NOMO-1 treated with DMSO at 0.1 percent for 48 hours (cell line): ENCODE data around the gene HOXC5.

Source experiments
- DNase-seq: peaks from one replicate; lab custom pipeline; 2025; ENCODE audit not compliant: unreplicated experiment; lab: John Stamatoyannopoulos, UW

HOXC5 gene

DNA sequence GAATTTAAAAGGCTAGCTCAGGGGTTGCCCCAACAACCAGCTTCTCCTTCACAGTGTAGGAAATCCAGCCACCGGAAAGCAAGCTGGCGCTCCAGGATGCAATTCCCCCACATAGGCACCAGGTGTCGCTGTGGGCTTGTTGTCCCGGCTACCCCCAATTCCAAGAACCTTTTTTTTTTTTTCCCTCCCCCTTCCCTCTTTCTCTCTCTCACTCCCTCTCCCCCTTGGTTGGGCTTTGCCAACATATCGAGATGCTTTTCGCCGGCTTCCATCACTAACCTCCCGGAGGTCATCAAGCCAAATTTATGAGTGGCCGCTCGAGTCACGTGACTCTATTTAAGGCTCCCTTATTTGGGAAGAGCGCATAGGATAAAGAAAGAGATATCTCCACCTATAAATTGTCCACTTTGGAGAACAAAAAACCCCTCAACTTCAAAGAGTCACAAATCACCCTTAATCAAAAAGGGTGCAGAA is at the start of gene HOXC5:
TSS of gene HOXC5 (plus strand) at position 424 of the 474 bp plus-strand sequence. CDS start 73 bp downstream, outside the sequence.
- DNase-seq = peak; percentile 51

GRCh38 chr12:53983568-53983949 is 49.3 kb upstream of the HOXC5 start:
- DNase-seq = peak; percentile 28

- no peak for DNase-seq
These were observed 48.8 kb upstream of the HOXC5 start for GRCh38 chr12:53983950-53984572.

GRCh38 chr12:53984901-53985691 is 47.8 kb upstream of the HOXC5 start, which contains the start of gene HOXC10:
TSS of gene HOXC10 (plus strand) at chr12:53985146. CDS start at chr12:53985260, 114 bp downstream.
- peak; percentile 82 for DNase-seq

DNA sequence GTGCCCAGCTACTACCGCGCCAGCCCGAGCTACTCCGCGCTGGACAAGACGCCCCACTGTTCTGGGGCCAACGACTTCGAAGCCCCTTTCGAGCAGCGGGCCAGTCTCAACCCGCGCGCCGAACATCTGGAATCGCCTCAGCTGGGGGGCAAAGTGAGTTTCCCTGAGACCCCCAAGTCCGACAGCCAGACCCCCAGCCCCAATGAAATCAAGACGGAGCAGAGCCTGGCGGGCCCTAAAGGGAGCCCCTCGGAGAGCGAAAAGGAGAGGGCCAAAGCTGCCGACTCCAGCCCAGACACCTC is 47.2 kb upstream of the HOXC5 start:
- DNase-seq = no peak

DNA sequence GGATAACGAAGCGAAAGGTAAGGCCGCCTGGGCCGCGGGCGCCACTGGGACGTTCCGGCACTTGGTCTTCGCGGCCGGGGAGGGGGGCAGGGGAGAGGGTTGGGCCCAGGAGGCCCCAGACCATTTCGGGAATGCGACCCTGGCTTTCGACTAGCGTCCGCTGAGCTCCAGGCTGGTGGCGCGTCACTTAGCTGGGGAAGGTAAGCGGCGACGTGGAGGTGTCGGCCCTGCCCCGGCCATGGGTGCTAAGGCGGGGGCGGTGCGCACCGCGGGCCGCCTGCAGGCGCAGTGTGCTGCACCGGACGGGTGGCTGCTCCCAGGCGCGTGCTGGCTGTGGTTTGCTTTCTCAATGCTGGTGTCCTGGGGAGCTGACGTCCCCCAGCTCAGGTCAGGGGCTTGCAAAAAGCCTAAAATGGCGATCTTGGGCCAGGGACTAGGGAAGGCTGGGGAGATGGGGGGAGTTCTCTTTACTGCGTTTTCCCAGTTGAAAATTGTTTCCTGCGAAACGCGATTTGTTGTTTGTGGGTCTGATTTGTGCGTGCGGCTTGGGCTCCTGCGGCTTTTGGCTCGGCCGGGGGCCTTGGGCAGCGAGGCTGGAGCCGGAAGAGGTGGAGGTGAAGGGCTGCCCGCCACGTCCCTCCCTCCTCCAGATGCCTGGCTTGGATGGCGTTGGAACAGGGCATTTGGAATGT is 46.7 kb upstream of the HOXC5 start:
- no peak for DNase-seq

DNA sequence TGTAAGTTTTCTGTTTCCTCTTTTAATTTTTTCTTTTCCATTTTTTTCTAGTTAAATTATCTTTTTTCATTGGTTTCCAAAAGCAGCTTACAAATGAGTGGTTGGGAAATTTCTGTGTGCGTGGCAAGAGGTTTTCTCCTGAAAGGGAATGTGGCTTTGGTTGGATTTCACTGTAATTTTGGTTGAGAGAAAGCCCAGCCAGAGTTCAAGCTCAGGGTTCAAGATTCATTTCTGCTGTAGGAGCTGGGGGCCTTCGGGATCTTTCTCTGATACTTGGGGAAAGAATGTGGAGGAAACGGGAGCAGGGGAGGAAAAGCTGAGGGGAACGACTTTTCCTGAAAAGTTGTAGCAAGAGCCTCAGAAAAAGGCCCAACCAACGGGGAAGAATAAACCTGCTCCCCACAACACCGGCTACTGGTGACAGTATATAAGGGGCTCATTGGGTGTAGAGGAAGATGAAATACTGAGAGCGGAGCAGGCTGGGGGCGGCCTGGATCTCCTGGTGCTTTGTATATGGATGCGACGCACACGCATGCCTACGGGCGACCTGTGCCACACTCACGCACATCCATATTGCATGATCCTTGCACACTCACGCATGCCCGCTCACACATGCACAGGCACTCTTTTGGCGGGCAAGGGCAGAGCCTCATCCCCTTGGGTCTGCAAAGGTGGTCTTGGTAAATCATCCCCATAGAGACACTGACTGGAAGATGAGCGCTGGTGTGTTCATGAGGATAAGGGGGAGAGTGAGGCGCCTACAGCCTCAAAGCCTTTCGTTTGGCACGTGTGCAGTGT is 46.0 kb upstream of the HOXC5 start:
- DNase-seq = no peak

- no peak for DNase-seq
These were observed 45.0 kb upstream of the HOXC5 start for GRCh38 chr12:53987787-53988230.

DNA sequence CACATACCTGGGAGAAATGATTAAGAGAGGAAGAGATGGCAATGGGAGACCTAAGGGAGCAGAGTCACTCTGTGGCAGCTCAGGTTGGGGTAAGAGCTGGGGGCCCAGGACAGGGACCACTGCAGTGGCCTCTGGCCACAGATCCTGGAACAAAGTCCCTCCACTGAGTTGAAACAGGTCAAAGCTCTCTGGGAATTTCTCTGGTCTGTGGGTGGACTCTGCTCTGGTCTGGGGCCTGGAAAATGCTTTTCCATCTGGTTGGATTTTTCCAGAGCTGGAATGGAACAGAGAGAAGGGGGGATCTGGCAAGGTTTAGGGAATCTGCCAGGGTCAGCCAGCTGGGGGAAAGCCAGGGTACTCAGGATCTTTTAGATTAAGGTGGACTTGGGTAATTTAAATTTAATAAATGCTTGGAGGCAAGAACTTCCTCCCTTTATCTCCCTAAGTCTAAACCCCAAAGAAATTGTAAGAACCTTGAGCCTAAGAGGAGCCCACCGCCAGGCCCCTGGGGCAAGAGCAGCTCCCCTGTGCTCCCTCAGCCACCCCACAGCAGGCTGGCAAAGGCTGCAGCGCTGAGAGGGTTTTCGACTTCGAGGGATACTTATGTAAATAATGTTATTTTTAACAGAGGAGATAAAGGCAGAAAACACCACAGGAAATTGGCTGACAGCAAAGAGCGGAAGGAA is 44.2 kb upstream of the HOXC5 start:
- DNase-seq = no peak

- DNase-seq = peak; percentile 77
These were observed 43.4 kb upstream of the HOXC5 start for GRCh38 chr12:53989227-53990113.

DNA sequence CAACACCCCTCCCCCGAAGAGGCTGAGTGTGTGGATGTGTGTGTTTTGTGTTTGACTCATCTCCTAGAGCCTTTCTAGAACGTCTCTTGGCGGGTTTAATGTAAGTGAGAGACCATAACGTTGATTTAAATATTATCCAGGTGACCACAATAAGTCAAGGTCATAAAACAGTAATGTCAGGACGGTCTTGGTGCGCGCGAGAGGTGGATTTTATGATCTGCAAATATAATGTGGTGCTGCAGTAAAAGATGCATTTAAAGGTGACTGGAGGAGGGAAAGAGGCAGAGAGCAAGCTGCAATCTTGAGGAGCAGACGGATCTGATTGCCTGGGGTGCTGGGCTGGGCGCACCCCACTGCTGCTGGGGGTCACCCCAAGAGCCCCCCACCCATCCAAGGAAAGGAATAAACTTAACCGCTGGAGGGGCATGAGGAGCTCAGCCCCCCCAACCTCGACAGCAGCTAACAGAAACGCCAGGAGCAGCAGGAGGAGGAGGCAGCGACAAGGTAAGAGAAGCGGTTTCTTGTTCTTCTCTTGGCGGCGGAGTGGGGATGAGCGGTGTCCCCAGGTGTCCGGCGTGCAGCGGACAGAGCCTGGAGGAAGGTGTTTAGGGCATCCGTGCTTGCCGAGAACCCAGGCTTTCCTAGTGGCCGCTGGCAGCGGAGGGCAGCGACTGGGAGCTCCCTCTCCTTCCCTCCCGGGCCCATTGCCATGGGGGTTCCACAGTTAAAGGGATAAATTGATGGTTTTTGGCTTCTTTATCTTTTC is 42.4 kb upstream of the HOXC5 start:
- no peak for DNase-seq

DNA sequence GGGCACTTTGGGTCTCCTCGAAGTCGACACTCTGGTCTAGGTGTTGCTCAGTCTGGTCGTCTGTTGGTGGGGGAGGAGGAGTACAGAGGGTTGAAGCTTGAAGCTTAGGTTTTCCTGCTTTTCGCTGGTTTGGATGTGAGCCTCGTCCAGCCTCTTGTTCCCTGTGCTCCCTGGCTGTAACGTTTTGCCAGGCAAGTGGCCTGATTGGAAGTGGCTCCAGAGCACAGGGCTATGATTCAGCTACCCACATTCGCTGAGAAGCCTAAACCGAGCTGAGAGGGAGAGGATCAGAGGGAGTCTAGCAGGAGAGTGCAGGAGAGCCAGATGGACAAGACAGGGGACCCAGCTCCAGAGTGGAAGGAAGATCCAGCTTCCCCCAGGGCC is 41.8 kb upstream of the HOXC5 start:
- no peak for DNase-seq

DNA sequence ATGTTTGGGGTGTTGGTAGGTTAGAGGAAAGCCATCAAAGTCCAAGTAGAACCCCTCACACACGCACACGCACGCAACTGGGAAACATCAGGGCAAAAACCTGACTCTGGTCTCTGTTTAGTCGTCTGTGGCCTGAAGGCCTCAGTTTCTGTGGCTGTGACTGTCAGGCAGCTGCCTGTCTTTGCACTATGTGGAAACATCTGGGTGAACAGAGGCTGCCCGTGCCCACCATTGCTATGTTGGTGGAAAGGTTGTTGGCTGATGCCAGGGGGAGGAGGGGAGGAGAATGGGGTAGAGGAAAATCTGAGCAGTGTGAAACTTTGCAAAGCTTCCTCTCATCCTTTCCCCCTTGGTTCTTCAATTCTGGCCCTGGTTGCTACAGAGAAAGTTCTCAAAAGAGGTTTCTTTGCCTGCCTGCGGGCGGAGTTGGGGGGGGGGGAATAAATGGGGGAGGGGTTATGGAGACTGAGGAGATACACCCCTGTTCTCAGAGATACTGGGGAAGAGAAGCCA is 40.4 kb upstream of the HOXC5 start:
- no peak for DNase-seq

DNA sequence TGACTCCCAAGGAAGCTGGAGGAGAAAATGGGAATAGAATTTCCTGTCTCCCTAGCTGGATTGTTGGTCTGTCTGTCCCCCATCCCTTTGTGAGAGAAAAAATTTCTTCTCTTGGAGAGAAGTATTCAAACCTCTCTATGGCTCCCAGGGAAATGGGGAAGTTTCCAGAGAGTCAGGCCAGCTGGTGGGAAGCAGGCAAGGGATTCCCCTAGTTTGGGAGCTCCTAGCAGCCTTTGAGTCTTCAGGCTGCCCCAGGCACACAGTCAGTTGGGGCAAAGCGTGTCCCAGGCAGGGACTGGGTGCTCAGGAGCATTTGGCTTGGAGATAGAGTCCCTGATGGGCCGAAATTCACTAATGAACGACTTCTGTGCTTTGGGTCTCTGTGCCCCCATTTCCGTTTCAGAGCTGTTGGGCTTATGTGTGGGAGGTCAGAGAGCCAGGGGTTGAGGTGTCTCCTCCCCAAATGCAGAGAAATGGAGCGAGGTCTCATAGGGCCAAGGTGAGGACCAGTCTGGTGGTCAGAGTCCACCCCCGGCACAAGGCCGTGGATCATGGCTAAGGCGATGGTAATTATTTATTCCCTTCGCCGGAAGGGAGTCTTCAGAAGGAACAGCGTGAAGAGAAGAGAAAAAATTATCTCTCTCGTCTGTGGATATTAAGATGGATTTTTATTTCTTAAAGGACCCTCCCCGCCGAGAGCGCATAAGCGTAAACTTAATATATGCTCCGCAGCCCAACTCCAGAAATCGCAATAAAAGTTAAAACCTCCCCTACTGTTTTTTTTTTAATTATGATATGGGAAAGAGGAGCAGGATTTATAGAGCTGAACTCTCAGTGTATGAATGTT is 39.5 kb upstream of the HOXC5 start:
- no peak for DNase-seq

- no peak for DNase-seq
These were observed 38.9 kb upstream of the HOXC5 start for GRCh38 chr12:53994009-53994263.

GRCh38 chr12:53994264-53995001 is 38.4 kb upstream of the HOXC5 start:
- DNase-seq = no peak

- DNase-seq = no peak
These were observed 37.9 kb upstream of the HOXC5 start for GRCh38 chr12:53995002-53995377.
